DMS114 treated with DMSO at 0.1 percent for 48 hours (cell line): ENCODE results near the gene ZNF516.
"Not testable (repeated sequence)": the region's sequence is repeated elsewhere in the genome, so short reads cannot be mapped to it uniquely, and the experiment has no call there.

Experiments used
- DNase-seq: peaks from one replicate; lab custom pipeline; 2025; ENCODE audit not compliant: unreplicated experiment; lab: John Stamatoyannopoulos, UW

The ZNF516 gene

DNA sequence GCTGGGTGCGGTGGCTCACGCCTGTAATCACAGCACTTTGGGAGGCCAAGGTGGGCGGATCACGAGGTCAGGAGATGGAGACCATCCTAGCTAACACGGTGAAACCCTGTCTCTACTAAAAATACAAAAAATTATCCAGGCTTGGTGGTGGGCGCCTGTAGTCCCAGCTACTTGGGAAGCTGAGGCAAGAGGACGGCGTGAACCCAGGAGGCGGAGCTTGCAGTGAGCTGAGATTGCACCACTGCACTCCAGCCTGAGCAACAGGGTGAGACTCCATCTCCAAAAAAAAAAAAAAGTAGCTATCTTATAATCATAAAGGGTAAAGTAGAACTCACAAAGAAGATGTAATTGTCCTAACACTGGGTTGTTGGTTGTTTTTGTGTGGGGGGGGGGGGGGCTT lies 21.5 kb downstream of the ZNF516 start:
- not testable (repeated sequence) for DNase-seq

GRCh38 chr18:76472829-76473228 lies 22.2 kb downstream of the ZNF516 start:
- DNase-seq: no peak

- no peak for DNase-seq
Measured at GRCh38 chr18:76471593-76471992, 23.4 kb downstream of the ZNF516 start.

DNA sequence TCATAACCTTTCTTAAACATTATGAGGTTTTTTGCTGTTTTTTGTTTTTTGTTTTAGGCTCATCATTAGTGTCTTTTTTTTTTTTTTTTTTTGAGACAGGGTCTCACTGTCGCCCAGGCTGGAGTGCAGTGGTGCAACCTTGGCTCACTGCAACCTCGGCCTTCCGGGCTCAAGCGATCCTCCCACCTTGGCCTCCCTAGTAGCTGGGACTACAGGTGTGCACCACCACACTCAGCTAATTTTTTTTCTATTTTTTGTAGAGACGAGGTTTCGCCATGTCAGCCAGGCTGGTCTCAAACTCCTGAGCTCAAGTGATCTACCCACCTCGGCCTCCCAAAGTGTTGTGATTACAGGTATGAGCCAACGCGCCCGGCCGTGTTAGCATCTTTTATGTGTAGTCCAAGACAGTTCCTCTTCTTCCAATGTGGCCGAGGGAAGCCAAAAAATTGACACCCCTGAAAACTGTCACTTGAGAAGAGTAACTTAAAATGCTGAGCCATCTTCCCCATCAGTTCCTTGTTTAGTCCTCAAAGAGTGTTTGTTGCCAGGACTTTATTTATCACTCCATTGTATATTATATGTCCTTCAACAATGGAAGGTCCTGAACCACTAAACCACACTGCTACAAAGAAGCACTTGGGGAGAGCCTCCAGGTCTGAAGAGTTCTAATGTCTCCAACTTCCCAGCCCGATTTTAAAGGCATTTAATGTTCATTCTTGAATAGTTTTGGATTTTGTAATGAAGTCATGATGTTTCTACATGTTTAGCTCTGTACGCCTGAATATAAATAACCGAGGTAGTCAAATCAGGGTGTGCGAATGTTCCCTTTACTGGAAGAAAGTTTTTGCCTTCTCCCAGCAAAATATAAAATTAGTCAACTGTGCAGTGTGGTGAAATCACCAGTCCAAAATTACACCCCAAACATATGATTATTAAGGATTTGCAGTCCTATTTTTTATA lies 26.4 kb downstream of the ZNF516 start:
- DNase-seq: no peak

- no peak for DNase-seq
Measured at GRCh38 chr18:76467371-76468190, 27.5 kb downstream of the ZNF516 start.

GRCh38 chr18:76466410-76466991 lies 28.5 kb downstream of the ZNF516 start:
- DNase-seq: no peak

- DNase-seq: no peak
Measured at GRCh38 chr18:76465630-76466409, 29.2 kb downstream of the ZNF516 start.

DNA sequence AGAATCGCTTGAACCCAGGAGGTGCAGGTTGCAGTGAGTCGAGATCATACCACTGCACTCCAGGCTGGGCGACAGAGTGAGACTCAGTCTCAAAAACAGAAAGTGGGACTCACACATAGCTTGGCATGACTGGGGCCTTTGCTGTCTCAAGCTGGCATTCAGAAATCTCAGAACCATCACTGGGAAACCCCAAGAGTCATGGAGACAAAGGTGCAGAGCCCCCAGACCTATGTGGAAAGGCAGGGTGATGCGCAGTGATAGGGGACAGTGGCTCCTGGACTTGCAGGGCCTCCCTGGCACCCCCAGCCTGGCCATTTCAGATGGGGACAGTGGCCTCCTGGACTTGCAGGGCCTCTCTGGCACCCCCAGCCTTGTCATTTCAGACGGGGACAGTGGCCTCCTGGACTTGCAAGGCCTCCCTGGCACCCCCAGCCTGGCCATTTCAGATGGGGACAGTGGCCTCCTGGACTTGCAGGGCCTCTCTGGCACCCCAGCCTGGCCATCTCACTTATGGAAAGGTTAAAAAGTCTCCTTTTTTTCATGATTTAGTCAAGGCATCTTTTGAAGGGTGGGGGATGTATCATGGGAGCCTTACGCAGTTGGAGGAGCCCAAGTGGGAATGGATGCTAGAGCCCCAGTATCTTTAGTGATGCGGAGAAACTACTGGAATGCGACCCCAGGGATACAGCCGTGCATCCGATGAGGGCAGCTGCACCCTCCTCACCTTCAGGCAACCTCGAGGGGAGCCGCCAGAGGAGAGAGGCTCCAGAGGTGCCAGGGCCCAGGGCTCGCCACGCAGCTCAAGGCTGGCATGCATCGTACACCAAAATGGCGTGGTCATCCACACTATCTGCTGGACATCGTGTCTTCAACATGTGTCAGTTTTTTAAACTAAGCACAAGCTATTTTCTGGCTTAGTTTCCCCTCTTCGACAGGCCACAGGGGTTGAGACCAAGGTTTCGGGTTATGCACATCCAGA lies 30.5 kb downstream of the ZNF516 start:
- DNase-seq: no peak

- DNase-seq: no peak
Measured at GRCh38 chr18:76463872-76464271, 31.2 kb downstream of the ZNF516 start.

DNA sequence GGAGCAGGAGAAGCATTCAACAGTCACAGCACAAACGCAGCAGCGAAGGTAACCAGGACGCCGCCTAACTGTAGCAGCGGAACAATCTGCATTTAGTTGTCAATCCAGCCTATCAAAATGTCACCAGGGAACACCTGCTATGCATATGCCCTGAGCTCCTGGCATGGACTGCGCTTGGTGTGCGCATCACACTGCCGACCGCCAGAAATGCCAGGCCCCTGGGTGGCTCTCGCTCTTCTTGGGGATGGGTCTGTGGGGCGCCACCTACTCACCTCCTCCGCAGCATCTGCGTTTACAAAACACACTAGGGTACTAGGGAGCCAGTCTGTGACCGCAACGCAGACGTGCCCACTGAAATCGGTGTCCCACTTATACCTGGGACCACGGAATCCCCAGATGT lies 31.7 kb downstream of the ZNF516 start:
- DNase-seq: no peak

GRCh38 chr18:76462326-76462694 lies 32.7 kb downstream of the ZNF516 start:
- DNase-seq: no peak

DNA sequence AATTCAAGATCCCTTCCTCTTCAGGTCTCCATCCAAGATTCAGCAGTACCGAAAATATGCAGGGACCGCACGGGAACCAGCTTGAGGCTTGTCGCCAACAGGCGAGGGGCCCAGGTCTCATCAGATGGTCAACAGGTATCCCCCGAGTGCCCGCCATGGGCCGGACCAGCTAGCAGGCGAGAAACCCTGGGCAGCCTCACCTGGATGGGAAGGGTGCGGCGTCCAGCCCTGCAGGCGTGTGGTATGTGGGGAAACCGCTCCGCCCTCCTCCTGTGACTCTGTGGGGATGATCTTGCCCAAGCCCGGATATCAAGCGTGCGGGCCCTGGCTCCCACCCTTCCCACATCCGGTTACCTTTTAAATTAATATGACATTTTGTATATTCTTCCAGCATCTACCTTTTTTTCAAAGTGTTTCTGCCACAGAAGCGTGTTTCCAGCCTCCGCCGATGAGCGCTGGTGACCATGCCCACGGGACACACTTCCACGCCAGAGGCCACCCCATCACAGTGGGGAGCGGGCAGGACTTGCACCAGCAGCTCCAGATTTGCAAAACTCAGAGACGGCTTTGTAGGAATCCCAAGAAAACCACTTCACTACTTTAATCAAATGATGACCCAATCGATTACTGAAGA lies 33.2 kb downstream of the ZNF516 start:
- no peak for DNase-seq

DNA sequence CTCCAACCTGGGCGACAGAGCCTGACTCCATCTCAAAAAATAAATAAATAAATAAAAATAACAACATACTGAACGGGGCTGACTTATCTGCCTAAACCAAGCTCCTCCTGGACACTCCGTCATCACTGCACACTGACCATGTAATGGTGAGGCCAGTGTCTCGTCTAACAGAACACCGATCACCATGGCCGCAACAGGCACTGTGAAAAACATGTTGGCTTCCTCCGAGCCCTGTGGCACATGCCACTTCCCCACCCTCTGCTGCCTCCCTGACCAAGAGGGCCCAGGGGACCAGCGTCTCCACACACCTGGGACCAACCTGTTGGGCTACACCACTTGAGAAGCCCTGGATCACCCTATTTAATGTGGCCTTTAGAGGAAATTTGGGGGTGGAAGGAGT lies 33.9 kb downstream of the ZNF516 start:
- no peak for DNase-seq

DNA sequence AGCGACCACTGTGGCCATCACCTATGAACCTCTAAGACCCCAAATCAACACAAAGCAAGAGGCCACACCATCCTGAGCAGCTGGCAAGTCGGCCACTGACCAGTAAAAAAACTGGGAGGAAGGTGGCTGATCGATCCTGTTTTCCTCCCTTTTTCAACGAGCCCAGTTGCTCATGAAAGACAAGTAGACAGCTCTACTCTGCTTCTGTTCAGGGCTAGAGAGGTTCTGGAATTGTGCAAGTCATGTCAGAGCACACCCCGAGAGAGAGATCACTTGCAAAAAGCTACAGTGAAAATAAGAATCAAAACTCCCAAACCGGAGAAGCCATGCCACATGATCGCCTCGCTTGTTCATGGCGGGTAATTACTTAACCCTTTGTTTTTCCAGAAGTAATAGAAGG lies 34.6 kb downstream of the ZNF516 start:
- DNase-seq: no peak

GRCh38 chr18:76459687-76460350 lies 35.2 kb downstream of the ZNF516 start:
- no peak for DNase-seq

GRCh38 chr18:76459312-76459686 lies 35.7 kb downstream of the ZNF516 start:
- DNase-seq: no peak

DNA sequence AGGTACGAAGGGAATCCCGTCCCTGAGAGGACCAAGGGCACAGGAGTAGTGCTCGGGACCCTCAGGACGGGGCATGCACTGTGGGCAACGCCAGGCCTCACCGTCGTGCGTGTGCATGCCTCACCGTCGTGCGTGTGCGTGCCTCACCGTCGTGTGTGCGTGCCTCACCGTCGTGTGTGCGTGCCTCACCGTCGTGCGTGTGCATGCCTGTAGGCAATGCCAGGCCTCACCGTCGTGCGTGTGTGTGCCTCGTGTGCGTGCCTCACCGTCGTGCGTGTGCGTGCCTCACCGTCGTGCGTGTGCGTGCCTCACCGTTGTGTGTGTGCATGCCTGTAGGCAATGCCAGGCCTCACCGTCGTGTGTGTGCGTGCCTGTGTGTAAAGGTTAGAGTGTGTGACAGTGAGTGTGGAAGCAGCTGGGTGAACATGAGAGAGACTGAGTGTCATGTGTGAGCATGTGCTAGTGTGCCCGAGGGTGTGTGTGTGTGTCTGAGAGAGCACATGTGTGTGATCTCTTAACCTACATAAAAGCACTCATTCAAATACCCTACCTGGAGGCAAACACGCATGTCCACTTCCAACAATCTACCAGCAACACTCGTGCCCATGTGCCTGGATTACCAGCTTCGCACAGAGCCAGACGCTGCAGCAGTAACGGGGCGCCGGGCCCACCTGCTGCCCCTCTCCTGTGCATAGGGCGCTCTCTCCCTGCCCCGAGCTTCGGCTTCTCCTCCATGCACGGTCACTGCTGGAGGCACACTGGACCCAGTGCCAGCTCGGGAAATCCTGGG lies 36.3 kb downstream of the ZNF516 start:
- DNase-seq: no peak

- no peak for DNase-seq
Measured at GRCh38 chr18:76457957-76458356, 37.1 kb downstream of the ZNF516 start.
